Endodermal cell (in vitro differentiated cells): ENCODE data around the gene OSBPL7. TPM values are rescaled to one million over a fixed set of nuclear protein-coding genes. Genes with fewer than 3 reads are reported as not detected.

Source experiments
- DNase-seq: peaks from one replicate; pipeline ENCODE4 v3.0.0-alpha.2; 2017
- H3K27ac ChIP-seq: 2 replicates; pipeline ENCODE4 v1.5.1; 2013; ENCODE audit warnings: mild to moderate bottlenecking, low read depth, low read length, moderate library complexity
- H3K27me3 ChIP-seq: 2 replicates; pipeline ENCODE4 v1.6.1; 2013; ENCODE audit warnings: mild to moderate bottlenecking, low read length, moderate library complexity; ENCODE audit not compliant: insufficient read depth, control insufficient read depth, poor library complexity, severe bottlenecking
- H3K36me3 ChIP-seq: 2 replicates; pipeline ENCODE4 v1.7.0; 2013; ENCODE audit warnings: mild to moderate bottlenecking, low read length, moderate library complexity; ENCODE audit not compliant: control insufficient read depth, insufficient read depth
- H3K4me1 ChIP-seq: one replicate; pipeline ENCODE4 v1.7.0; 2013; ENCODE audit warnings: low read length; ENCODE audit not compliant: control insufficient read depth, insufficient read depth
- H3K4me3 ChIP-seq: 2 replicates; pipeline ENCODE4 v1.5.1; 2013; ENCODE audit warnings: mild to moderate bottlenecking, low read length, moderate library complexity
- H3K9ac ChIP-seq: 2 replicates; pipeline ENCODE4 v1.6.1; 2013; ENCODE audit warnings: mild to moderate bottlenecking, low read length, moderate library complexity; ENCODE audit not compliant: poor library complexity, severe bottlenecking; ENCODE audit errors: extremely low read depth
- H3K9me3 ChIP-seq: 2 replicates; pipeline ENCODE4 v1.6.1; 2013; ENCODE audit warnings: mild to moderate bottlenecking, low read length, moderate library complexity; ENCODE audit not compliant: control insufficient read depth
- H3K27ac Mint-ChIP-seq: 2 replicates; pipeline ENCODE4 v1.8.0; 2020; ENCODE audit warnings: mixed read lengths
- H3K27me3 Mint-ChIP-seq: 2 replicates; pipeline ENCODE4 v1.8.0; 2021; ENCODE audit warnings: mild to moderate bottlenecking, mixed read lengths; ENCODE audit not compliant: insufficient read depth
- H3K36me3 Mint-ChIP-seq: 2 replicates; pipeline ENCODE4 v1.8.0; 2020; ENCODE audit warnings: low read depth, mixed read lengths
- H3K4me1 Mint-ChIP-seq: 2 replicates; pipeline ENCODE4 v1.8.0; 2020; ENCODE audit warnings: mixed read lengths
- H3K4me3 Mint-ChIP-seq: 2 replicates; pipeline ENCODE4 v1.8.0; 2020; ENCODE audit warnings: mild to moderate bottlenecking, moderate library complexity, mixed read lengths
- H3K9me3 Mint-ChIP-seq: 2 replicates; pipeline ENCODE4 v1.8.0; 2020; ENCODE audit warnings: mild to moderate bottlenecking, mixed read lengths
- CTCF ChIP-seq: fragments of 200-600 bp; sonication (generic); conservative IDR thresholded peaks from 2 replicates; pipeline ENCODE4 v1.5.0; 2021; ENCODE audit warnings: antibody characterized with exemption, mild to moderate bottlenecking
- WGBS, 2 experiments: methylation state at CpG; one replicate each; pipeline versions ENCODE4 v1.1.5 to v1.1.7; 2013; ENCODE audit warnings: missing lambda C conversion rate in 2 of 2, mixed read lengths in 1 of 2; ENCODE audit not compliant: insufficient coverage in 1 of 2, insufficient read length in 1 of 2; 5-methylcytosine and 5-hydroxymethylcytosine counted together
- total RNA-seq, 2 donors: library from RNA; stranded (reverse); fragmentation: NEBNext Ultra II Directional in 1 of 2; extraction: Animal tissue kit (Norgen Biotek cat#: 25700) in 1 of 2; gene quantifications; 2 replicates in 1 of 2; 3 replicates in 1 of 2; pipeline ENCODE4 v1.2.1, GENCODE V29; 2021

The OSBPL7 gene
- total RNA-seq, 2 donors from 2014 or later, result 11.4 to 15.5 TPM

- no peak overlapping the region for H3K27ac ChIP-seq
- no peak overlapping the region for H3K9ac ChIP-seq
- Mint-ChIP-seq H3K36me3 (peaks cover 3% of the 10 kb centered on the region), H3K27me3 (peaks cover 2% of the 10 kb centered on the region), H3K4me1 (peaks cover 14% of the 10 kb centered on the region), H3K27ac (no peak overlapping the region), H3K9me3 (no peaks in the 10 kb centered on the region), H3K4me3 (peak overlapping the region; percentile 85)
- WGBS, 2 experiments, result 86 to 100% methylated on average over 1 to 5 of the region's 5 CpGs
- no peak overlapping the region for H3K4me3 ChIP-seq
- no peak for DNase-seq
- H3K9me3 ChIP-seq, result no peaks in the 10 kb centered on the region
- no peak for TF ChIP-seq CTCF
- no peaks in the 10 kb centered on the region for H3K27me3 ChIP-seq
- no peaks in the 10 kb centered on the region for H3K36me3 ChIP-seq
- peaks cover 14% of the 10 kb centered on the region for H3K4me1 ChIP-seq
Measured at GRCh38 chr17:47839071-47839470, 17.5 kb upstream of the OSBPL7 start.

GRCh38 chr17:47838636-47839035 is 17.0 kb upstream of the OSBPL7 start:
- WGBS, 2 experiments, result 94 to 97% methylated on average over 5 to 13 of the region's 13 CpGs
- Mint-ChIP-seq H3K4me1 (peaks cover 14% of the 10 kb centered on the region), H3K27ac (no peak overlapping the region), H3K4me3 (no peak overlapping the region), H3K9me3 (no peaks in the 10 kb centered on the region), H3K27me3 (peaks cover 4% of the 10 kb centered on the region), H3K36me3 (peaks cover 3% of the 10 kb centered on the region)
- H3K9me3 ChIP-seq, result no peaks in the 10 kb centered on the region
- TF ChIP-seq CTCF, result no peak
- H3K9ac ChIP-seq, result no peak overlapping the region
- no peaks in the 10 kb centered on the region for H3K36me3 ChIP-seq
- H3K27me3 ChIP-seq, result no peaks in the 10 kb centered on the region
- H3K27ac ChIP-seq, result no peak overlapping the region
- peaks cover 9% of the 10 kb centered on the region for H3K4me1 ChIP-seq
- DNase-seq, result no peak
- no peak overlapping the region for H3K4me3 ChIP-seq

- no peak for DNase-seq
- no peaks in the 10 kb centered on the region for H3K36me3 ChIP-seq
- Mint-ChIP-seq H3K27me3 (peaks cover 4% of the 10 kb centered on the region), H3K4me1 (peaks cover 9% of the 10 kb centered on the region), H3K4me3 (no peak overlapping the region), H3K27ac (no peak overlapping the region), H3K36me3 (peaks cover 3% of the 10 kb centered on the region), H3K9me3 (no peaks in the 10 kb centered on the region)
- H3K4me1 ChIP-seq, result peaks cover 9% of the 10 kb centered on the region
- no peaks in the 10 kb centered on the region for H3K9me3 ChIP-seq
- no peak overlapping the region for H3K27ac ChIP-seq
- TF ChIP-seq CTCF, result no peak
- no peak overlapping the region for H3K9ac ChIP-seq
- WGBS, 2 experiments, result 88 to 90% methylated on average over 6 to 13 of the region's 13 CpGs
- no peaks in the 10 kb centered on the region for H3K27me3 ChIP-seq
- H3K4me3 ChIP-seq, result no peak overlapping the region
Measured at GRCh38 chr17:47837401-47838039, 15.9 kb upstream of the OSBPL7 start.
